HuH-7 (cell line): ENCODE results near the gene COMMD1.
"Not testable (repeated sequence)": the region's sequence is repeated elsewhere in the genome, so short reads cannot be mapped to it uniquely, and the experiment has no call there.

ENCODE experiments used
- DNase-seq: peaks from one replicate; pipeline ENCODE4 v3.0.0; 2011; ENCODE audit warnings: low spot score

The COMMD1 gene

GRCh38 chr2:62142054-62142453, 236.6 kb downstream of the COMMD1 start:
- no peak for DNase-seq

- no peak for DNase-seq
Measured at GRCh38 chr2:62143696-62144095, 238.2 kb downstream of the COMMD1 start.

DNA sequence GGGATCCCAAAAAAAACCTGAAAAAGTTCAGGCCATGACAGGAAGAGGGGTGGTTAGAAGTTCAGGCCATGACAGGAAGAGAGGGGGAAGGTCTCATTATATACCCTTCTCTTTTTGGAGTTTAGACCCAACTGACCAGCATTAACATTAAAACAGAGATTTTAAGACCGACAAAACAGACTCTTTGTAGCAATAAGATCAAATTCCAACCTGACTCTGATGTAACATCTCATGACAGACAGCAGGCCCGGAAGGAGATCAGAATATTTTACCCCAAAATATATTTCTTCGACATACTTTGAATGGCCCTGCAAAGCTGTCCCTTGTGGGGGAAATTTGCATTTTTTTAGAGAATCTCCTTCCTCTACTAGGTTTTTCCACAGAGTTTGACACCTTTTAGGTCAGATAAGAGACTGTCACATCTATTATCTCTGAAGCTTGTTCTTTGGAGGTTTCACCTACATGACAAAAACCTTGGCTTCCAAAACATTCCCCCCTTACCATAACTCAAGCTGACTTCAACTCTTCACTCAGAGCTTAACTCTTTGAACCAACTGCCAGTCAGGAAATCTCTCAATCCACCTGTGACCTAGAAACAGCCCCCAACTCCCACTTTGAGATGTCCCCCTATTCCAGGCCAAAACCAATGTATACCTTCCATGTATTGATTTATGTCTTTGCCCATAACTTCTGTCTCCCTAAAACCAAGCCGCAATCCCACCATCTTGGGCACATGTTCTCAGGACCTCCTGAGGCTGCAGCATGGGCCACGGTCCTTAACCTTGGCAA, 239.4 kb downstream of the COMMD1 start:
- DNase-seq = no peak

GRCh38 chr2:62145478-62146100, 240.1 kb downstream of the COMMD1 start:
- no peak for DNase-seq

DNA sequence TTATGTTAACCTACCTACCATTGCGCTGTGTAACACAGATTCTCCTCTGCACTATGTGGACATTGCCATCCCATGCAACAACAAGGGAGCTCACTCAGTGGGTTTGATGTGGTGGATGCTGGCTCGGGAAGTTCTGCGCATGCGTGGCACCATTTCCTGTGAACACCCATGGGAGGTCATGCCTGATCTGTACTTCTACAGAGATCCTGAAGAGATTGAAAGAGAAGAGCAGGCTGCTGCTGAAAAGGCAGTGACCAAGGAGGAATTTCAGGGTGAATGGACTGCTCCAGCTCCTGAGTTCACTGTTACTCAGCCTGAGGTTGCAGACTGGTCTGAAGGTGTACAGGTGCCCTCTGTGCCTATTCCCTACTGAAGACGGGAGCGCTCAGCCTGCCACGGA, 241.3 kb downstream of the COMMD1 start:
- DNase-seq = not testable (repeated sequence)

GRCh38 chr2:62147610-62148301, 242.3 kb downstream of the COMMD1 start:
- DNase-seq = no peak

GRCh38 chr2:62149708-62150107, 244.2 kb downstream of the COMMD1 start:
- no peak for DNase-seq

DNA sequence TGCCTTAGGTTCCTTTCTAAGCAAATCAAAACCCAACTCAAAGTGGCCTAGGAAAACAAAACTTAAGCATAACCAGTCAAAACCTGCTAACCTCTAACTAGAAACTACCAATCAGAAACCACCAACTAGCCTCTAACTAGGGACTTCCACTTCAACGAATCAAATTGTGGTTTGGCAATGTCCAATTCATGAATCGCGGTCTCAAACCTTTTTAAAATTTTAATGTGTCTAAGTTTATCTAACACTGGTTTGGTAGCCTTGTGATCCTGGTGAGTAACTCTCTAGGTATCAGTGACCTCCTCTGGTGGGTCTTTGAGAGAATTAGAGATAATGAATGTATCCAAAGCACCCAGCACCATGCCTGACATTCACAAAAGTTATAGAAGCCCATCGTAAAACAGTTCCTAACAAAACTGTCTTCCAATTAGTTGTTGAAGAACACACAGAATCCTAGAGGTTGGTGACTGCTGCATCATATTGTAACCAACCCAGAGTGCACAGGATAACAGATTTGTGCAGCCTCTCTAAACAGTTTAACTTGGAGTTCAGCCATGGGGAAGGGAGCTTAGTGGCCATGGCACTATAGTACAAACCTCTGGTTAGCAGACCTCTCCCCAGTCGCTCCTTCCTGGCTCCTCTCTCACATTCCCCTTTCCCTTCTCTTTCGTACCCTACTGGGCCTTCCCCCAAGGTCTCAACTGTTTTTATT, 245.3 kb downstream of the COMMD1 start:
- DNase-seq = no peak

DNA sequence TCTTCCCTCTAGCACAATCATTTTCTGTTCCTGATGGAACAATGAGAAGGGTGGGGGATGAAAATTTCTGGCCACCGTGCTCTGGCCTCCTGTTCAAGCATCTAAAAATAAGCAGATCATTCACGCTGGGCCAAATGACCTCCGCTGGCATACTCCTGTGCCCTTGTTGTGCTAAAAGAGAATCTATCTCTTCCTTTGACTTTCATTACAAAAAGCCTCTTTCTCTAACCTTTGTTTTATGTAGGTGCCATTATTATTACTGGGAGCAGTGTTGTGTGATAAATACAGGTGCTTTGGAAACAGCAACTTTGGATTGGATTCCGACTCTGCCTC, 245.8 kb downstream of the COMMD1 start:
- DNase-seq = no peak

DNA sequence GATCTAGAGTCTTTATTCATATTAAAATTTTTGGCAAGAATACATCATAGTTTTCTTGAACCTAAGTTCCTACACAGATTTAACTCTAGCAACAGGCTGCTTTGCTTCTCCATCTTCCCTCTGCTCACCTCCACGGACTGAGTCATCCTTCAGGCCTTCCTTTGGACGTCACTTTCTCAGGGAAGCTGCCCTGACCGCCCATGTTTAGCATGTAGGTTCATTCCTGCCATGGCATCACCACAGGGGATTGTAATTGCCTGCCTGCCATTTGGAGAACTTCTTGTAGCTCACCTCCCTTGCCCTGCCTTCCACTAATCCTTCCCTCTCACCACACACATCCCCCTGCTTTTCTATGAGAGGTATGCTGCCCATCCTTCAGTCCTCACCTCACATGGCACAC, 246.5 kb downstream of the COMMD1 start:
- no peak for DNase-seq

DNA sequence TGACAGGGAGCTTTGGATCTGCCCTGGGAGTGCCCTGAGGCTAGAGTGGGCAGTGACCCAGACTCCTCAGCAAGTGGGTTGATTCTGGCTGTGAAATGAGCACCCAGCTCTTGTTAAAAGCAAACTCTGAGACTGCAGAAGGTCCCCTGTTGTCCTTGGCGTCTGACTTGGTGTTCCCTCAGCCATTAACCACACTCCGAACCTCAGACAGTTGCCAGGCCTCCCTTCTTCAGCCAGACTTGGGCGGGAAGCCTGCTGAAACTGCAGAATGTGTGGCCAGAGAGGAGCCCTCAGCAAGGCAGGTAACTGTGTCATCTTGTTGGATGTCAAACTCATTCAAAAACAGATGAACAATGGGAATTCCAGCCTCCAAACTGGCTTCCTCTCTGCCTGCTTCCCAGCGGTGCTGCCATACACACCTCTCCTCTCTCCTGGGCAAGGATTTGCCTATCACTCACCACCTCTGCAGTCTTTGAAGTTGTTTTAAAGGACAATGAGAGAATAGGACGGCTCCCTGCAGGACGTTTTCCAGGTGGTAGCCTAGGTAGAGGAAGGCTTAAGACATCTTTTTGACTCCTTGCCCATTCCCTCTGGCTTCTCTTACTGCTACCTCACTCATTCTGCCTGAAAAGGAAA, 251.5 kb downstream of the COMMD1 start:
- DNase-seq = no peak

GRCh38 chr2:62158444-62159121, 253.1 kb downstream of the COMMD1 start:
- no peak for DNase-seq

DNA sequence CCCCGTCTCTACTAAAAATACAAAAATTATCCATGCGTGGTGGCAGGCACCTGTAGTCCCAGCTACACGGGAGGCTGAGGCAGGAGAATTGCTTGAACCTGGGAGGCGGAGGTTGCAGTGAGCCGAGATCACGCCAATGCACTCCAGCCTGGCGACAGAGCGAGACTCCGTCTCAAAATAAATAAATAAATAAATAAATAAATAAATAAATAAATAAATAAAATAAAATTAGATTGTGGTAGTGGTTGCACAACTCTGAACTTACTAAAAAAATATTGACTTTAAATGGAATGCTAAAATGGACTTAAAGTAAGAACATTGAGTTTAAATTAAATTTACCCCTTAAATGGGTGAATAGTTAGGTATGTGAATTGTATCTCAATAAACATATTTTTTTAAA, 255.2 kb downstream of the COMMD1 start:
- not testable (repeated sequence) for DNase-seq

- DNase-seq = no peak
Measured at GRCh38 chr2:62163106-62163831, 257.8 kb downstream of the COMMD1 start.

DNA sequence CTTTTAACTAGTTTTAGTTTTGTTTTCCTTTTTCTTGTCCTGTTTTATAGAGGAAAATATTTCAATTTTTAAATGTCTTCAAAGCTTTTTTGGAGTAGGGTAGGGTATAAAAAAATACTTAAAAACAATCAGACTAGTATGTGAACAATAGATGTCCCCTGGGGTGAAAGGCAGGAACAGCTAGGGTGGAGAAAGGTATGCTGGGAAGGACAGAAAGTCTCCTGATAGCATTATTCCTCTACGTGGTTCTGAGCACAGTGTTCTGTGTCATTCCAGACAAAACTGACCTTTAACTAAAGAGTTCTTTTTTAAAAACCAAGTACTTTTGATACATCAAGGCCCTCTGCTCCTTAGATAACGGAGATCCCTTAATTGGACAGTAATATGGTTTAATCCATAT, 258.4 kb downstream of the COMMD1 start:
- DNase-seq = no peak

GRCh38 chr2:62175728-62176127, 270.3 kb downstream of the COMMD1 start:
- DNase-seq = no peak

DNA sequence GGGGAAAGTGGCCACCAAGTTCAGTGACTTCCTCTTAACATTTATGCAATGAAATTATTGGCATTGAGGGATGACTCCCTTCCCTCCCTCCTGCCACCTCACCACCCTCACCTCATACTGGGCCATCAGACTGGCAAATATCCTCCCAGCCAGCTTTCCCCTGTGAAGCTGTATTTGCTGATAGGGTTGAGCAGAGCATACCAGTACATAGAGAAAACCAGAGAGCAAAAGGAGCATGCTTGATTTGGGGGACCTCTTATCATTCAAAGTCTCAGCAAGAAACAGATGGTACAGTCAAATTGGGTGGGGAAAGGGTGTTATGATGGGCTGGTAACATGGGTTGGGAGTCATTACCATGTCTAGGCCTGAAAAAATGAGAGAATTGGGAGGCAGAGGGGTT, 271.3 kb downstream of the COMMD1 start:
- DNase-seq = no peak

- DNase-seq = no peak
Measured at GRCh38 chr2:62177392-62178049, 272.0 kb downstream of the COMMD1 start.

- no peak for DNase-seq
Measured at GRCh38 chr2:62178741-62179271, 273.3 kb downstream of the COMMD1 start.

DNA sequence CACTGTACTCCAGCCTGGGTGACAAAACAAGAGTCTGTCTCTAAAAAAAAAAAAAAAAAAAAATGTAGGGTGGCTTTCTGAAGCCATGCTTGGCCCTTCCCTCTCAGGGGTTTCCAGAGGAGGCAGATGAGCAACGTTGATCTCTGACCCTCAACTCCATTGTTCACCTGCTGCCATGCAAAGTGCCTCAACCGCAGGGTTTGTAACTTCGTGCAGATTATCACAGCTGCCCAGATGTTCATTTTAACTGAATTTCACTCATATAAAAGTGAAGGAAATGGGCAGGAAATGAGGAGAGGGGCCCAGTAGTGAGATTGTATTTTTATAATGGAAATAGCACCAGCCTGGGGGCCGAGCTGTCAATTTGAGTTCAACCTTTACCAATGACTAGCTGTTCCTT, 275.5 kb downstream of the COMMD1 start:
- no peak for DNase-seq
